Activated effector memory CD4-positive, alpha-beta T cell treated with Interleukin-2 at 50 U/mL for 16 hours (primary cell): ENCODE results near the gene UTS2B.

Experiments
- DNase-seq: peaks from one replicate; pipeline ENCODE4 v3.0.0-alpha.2; 2020

The UTS2B gene

GRCh38 chr3:191235331-191236314, 94.7 kb downstream of the UTS2B start:
- no peak for DNase-seq

GRCh38 chr3:191234216-191234615, 96.1 kb downstream of the UTS2B start:
- DNase-seq, result no peak

- DNase-seq, result no peak
These were observed 102.8 kb downstream of the UTS2B start for GRCh38 chr3:191227541-191227940.

- no peak for DNase-seq
These were observed 108.7 kb downstream of the UTS2B start for GRCh38 chr3:191221638-191222037.

GRCh38 chr3:191220908-191221307, 109.4 kb downstream of the UTS2B start:
- DNase-seq, result no peak

GRCh38 chr3:191217301-191217700, 113.0 kb downstream of the UTS2B start:
- no peak for DNase-seq
